ENCODE data around the gene KIRREL2. TPM values are rescaled to one million over a fixed set of nuclear protein-coding genes. Genes with fewer than 3 reads are reported as not detected.

KIRREL2 gene
- total and polyA plus RNA-seq, 2 experiments from 2014 or later: 3.6 to 9.9 TPM

DNA sequence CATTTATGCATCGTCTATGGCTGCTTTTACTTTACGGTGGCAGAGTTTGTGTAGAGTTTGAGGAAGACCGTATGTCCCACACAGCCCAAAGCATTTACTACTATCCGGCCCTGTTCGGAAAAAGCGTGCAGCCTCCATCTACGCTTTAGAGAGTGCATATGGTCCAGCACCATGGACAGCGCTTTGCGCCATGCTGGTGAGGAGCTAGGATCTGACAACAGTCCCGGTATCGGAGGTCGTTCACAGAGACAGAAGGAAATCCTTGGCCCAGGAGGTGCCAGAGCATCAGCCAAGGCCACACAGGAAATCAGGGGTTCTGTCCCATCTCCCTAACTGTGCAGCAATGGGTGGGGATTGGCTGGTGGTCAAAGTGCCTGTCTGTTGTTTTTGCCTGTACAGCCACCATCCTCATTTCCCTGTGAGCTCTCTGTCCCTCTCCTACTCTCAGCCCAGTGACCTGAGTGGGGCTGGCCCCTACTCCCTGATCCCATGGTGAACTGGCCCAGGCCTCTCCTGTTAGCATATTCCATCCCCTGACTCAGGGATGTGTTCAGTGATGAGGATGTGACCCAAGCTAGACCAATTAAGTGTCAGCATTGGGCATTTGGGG, 27.9 kb upstream of the KIRREL2 start:
- H3K27me3 ChIP-seq (ENCODE audit: insufficient read depth): no peaks in the 10 kb centered on the region
- H3K27ac Mint-ChIP-seq: no peak overlapping the region
- H3F3A ChIP-seq (replicated peaks; ENCODE audit: low read depth): 0 out of 2 replicates have a peak, but pooled peaks cover 6% of the 10 kb centered on the region
- no peaks in the 10 kb centered on the region for H3K4me1 Mint-ChIP-seq
- no peak overlapping the region for H3K27ac ChIP-seq (ENCODE audit: low read depth)
- DNase-seq (ENCODE audit: low spot score) (peak; percentile 93), ATAC-seq (peak; percentile 99)
- H4K20me1 ChIP-seq (replicated peaks; ENCODE audit: insufficient read depth): no peaks in the 10 kb centered on the region; the same call in 1 of the 2 replicates
- H3K27me3 Mint-ChIP-seq (ENCODE audit: insufficient read depth, low read depth, poor library complexity): peaks cover 9% of the 10 kb centered on the region
- no peaks in the 10 kb centered on the region for H3K9me3 Mint-ChIP-seq
- H3K79me2 ChIP-seq (replicated peaks; ENCODE audit: insufficient read depth): no peaks in the 10 kb centered on the region
- TF ChIP-seq, protein P1, sequence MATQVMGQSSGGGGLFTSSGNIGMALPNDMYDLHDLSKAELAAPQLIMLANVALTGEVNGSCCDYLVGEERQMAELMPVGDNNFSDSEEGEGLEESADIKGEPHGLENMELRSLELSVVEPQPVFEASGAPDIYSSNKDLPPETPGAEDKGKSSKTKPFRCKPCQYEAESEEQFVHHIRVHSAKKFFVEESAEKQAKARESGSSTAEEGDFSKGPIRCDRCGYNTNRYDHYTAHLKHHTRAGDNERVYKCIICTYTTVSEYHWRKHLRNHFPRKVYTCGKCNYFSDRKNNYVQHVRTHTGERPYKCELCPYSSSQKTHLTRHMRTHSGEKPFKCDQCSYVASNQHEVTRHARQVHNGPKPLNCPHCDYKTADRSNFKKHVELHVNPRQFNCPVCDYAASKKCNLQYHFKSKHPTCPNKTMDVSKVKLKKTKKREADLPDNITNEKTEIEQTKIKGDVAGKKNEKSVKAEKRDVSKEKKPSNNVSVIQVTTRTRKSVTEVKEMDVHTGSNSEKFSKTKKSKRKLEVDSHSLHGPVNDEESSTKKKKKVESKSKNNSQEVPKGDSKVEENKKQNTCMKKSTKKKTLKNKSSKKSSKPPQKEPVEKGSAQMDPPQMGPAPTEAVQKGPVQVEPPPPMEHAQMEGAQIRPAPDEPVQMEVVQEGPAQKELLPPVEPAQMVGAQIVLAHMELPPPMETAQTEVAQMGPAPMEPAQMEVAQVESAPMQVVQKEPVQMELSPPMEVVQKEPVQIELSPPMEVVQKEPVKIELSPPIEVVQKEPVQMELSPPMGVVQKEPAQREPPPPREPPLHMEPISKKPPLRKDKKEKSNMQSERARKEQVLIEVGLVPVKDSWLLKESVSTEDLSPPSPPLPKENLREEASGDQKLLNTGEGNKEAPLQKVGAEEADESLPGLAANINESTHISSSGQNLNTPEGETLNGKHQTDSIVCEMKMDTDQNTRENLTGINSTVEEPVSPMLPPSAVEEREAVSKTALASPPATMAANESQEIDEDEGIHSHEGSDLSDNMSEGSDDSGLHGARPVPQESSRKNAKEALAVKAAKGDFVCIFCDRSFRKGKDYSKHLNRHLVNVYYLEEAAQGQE (IDR thresholded peaks at IDR 0.05; ENCODE audit: unreplicated experiment): peak; percentile 99
- no peak for TF ChIP-seq EZH2 (IDR thresholded peaks at IDR 0.05; ENCODE audit: low read depth, unreplicated experiment)
- no peak overlapping the region for H3K4me3 Mint-ChIP-seq
- no peak overlapping the region for H2AFZ ChIP-seq
- no peaks in the 10 kb centered on the region for H3K36me3 ChIP-seq (ENCODE audit: insufficient read depth)
- no peaks in the 10 kb centered on the region for H3K4me1 ChIP-seq (ENCODE audit: insufficient read depth)
- no peaks in the 10 kb centered on the region for H3K9me2 ChIP-seq (ENCODE audit: insufficient read depth)
- no peak overlapping the region for H3K4me2 ChIP-seq
- no peaks in the 10 kb centered on the region for H3K36me3 Mint-ChIP-seq (ENCODE audit: low read depth)
- no peak overlapping the region for H3K4me3 ChIP-seq

DNA sequence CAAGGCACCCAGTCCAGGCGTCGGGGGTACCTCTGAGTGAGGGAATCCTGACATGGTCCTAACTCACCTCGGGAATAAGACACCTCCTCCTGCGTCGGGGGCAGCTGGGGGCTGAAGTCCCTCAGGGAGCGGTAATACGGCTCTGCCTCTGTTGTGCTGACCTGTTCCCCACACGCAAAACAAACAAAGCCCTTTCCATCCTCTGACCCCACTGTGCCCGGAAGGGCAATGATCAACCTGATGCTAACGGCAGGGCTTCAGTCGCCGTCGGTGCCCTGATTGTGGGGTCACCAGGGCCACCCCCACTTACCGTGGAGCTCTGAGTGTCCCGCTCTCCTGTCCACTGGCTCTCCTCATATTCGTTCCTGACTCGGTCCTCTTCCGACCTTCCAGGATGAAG, 25.7 kb upstream of the KIRREL2 start:
- Mint-ChIP-seq H3K4me3 (no peak overlapping the region), H3K27ac (no peak overlapping the region), H3K27me3 (ENCODE audit: insufficient read depth, low read depth, poor library complexity) (peaks cover 9% of the 10 kb centered on the region), H3K9me3 (no peaks in the 10 kb centered on the region), H3K36me3 (ENCODE audit: low read depth) (no peaks in the 10 kb centered on the region), H3K4me1 (peaks cover 4% of the 10 kb centered on the region; the same call in 2 of the 3 replicates)
- ATAC-seq (no peak), DNase-seq (ENCODE audit: low spot score) (no peak)
- no peaks in the 10 kb centered on the region for H3K9me2 ChIP-seq (ENCODE audit: insufficient read depth)
- no peaks in the 10 kb centered on the region for H3K27me3 ChIP-seq (ENCODE audit: insufficient read depth)
- H3F3A ChIP-seq (replicated peaks; ENCODE audit: low read depth): 0 out of 2 replicates have a peak, but pooled peaks cover 6% of the 10 kb centered on the region
- H3K79me2 ChIP-seq (replicated peaks; ENCODE audit: insufficient read depth): no peaks in the 10 kb centered on the region
- H3K4me2 ChIP-seq: no peak overlapping the region
- peaks cover 3% of the 10 kb centered on the region; the same call in 1 of the 2 replicates for H3K4me1 ChIP-seq (ENCODE audit: insufficient read depth)
- H4K20me1 ChIP-seq (replicated peaks; ENCODE audit: insufficient read depth): no peaks in the 10 kb centered on the region; the same call in 1 of the 2 replicates
- H3K36me3 ChIP-seq (ENCODE audit: insufficient read depth): no peaks in the 10 kb centered on the region
- no peak overlapping the region for H3K27ac ChIP-seq (ENCODE audit: low read depth)
- H2AFZ ChIP-seq: no peak overlapping the region
- H3K4me3 ChIP-seq: no peak overlapping the region
- TF ChIP-seq CREB1 (CRISPR knock-in tag; IDR thresholded peaks at IDR 0.05; ENCODE audit: low read depth) (no peak), POLR2AphosphoS5 (IDR thresholded peaks at IDR 0.05; ENCODE audit: low read depth) (no peak), ZNF331 (CRISPR knock-in tag; IDR thresholded peaks at IDR 0.05; ENCODE audit: low read depth) (no peak), EZH2 (IDR thresholded peaks at IDR 0.05; ENCODE audit: low read depth, unreplicated experiment) (no peak)
- TF ChIP-seq, protein P2, sequence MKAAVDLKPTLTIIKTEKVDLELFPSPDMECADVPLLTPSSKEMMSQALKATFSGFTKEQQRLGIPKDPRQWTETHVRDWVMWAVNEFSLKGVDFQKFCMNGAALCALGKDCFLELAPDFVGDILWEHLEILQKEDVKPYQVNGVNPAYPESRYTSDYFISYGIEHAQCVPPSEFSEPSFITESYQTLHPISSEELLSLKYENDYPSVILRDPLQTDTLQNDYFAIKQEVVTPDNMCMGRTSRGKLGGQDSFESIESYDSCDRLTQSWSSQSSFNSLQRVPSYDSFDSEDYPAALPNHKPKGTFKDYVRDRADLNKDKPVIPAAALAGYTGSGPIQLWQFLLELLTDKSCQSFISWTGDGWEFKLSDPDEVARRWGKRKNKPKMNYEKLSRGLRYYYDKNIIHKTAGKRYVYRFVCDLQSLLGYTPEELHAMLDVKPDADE (IDR thresholded peaks at IDR 0.05): no peak
- TF ChIP-seq, protein P3, sequence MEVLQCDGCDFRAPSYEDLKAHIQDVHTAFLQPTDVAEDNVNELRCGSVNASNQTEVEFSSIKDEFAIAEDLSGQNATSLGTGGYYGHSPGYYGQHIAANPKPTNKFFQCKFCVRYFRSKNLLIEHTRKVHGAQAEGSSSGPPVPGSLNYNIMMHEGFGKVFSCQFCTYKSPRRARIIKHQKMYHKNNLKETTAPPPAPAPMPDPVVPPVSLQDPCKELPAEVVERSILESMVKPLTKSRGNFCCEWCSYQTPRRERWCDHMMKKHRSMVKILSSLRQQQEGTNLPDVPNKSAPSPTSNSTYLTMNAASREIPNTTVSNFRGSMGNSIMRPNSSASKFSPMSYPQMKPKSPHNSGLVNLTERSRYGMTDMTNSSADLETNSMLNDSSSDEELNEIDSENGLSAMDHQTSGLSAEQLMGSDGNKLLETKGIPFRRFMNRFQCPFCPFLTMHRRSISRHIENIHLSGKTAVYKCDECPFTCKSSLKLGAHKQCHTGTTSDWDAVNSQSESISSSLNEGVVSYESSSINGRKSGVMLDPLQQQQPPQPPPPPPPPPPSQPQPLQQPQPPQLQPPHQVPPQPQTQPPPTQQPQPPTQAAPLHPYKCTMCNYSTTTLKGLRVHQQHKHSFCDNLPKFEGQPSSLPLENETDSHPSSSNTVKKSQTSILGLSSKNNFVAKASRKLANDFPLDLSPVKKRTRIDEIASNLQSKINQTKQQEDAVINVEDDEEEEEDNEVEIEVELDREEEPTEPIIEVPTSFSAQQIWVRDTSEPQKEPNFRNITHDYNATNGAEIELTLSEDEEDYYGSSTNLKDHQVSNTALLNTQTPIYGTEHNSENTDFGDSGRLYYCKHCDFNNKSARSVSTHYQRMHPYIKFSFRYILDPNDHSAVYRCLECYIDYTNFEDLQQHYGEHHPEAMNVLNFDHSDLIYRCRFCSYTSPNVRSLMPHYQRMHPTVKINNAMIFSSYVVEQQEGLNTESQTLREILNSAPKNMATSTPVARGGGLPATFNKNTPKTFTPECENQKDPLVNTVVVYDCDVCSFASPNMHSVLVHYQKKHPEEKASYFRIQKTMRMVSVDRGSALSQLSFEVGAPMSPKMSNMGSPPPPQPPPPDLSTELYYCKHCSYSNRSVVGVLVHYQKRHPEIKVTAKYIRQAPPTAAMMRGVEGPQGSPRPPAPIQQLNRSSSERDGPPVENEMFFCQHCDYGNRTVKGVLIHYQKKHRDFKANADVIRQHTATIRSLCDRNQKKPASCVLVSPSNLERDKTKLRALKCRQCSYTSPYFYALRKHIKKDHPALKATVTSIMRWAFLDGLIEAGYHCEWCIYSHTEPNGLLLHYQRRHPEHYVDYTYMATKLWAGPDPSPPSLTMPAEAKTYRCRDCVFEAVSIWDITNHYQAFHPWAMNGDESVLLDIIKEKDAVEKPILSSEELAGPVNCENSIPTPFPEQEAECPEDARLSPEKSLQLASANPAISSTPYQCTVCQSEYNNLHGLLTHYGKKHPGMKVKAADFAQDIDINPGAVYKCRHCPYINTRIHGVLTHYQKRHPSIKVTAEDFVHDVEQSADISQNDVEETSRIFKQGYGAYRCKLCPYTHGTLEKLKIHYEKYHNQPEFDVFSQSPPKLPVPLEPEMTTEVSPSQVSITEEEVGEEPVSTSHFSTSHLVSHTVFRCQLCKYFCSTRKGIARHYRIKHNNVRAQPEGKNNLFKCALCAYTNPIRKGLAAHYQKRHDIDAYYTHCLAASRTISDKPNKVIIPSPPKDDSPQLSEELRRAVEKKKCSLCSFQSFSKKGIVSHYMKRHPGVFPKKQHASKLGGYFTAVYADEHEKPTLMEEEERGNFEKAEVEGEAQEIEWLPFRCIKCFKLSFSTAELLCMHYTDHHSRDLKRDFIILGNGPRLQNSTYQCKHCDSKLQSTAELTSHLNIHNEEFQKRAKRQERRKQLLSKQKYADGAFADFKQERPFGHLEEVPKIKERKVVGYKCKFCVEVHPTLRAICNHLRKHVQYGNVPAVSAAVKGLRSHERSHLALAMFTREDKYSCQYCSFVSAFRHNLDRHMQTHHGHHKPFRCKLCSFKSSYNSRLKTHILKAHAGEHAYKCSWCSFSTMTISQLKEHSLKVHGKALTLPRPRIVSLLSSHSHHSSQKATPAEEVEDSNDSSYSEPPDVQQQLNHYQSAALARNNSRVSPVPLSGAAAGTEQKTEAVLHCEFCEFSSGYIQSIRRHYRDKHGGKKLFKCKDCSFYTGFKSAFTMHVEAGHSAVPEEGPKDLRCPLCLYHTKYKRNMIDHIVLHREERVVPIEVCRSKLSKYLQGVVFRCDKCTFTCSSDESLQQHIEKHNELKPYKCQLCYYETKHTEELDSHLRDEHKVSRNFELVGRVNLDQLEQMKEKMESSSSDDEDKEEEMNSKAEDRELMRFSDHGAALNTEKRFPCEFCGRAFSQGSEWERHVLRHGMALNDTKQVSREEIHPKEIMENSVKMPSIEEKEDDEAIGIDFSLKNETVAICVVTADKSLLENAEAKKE (CRISPR knock-in tag; IDR thresholded peaks at IDR 0.05): no peak
- TF ChIP-seq, protein P4, sequence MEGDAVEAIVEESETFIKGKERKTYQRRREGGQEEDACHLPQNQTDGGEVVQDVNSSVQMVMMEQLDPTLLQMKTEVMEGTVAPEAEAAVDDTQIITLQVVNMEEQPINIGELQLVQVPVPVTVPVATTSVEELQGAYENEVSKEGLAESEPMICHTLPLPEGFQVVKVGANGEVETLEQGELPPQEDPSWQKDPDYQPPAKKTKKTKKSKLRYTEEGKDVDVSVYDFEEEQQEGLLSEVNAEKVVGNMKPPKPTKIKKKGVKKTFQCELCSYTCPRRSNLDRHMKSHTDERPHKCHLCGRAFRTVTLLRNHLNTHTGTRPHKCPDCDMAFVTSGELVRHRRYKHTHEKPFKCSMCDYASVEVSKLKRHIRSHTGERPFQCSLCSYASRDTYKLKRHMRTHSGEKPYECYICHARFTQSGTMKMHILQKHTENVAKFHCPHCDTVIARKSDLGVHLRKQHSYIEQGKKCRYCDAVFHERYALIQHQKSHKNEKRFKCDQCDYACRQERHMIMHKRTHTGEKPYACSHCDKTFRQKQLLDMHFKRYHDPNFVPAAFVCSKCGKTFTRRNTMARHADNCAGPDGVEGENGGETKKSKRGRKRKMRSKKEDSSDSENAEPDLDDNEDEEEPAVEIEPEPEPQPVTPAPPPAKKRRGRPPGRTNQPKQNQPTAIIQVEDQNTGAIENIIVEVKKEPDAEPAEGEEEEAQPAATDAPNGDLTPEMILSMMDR (conservative IDR thresholded peaks at IDR 0.05; ENCODE audit: low read depth in 2 of 2): no peak
